Psoas muscle (tissue), 8 donors: ENCODE results near the gene DISC1. TPM values are rescaled to one million over a fixed set of nuclear protein-coding genes. Genes with fewer than 3 reads are reported as not detected.
A peak's percentile ranks its signal among the peaks of the same experiment; 100 is the strongest.

Source experiments
- ATAC-seq, 4 donors: fragments of 200-7000 bp; cut with Tn5 transposase; one replicate each; pipeline ENCODE4 v1.9.1; 2020; ENCODE audit warnings: moderate library complexity in 3 of 4, mild to moderate bottlenecking in 2 of 4
- DNase-seq, 2 donors: peaks; one replicate each; pipeline ENCODE4 v3.0.0-alpha.2; 2020
- H3K27ac ChIP-seq: fragments of 200-600 bp; one replicate; pipeline ENCODE4 v1.8.0; 2022
- H3K27me3 ChIP-seq, 3 donors: fragments of 200-600 bp in 1 of 3; one replicate each; pipeline versions ENCODE4 v1.6.1 to v1.8.0; 2013 to 2022; ENCODE audit warnings: low read length in 2 of 3, mild to moderate bottlenecking in 2 of 3, moderate library complexity in 1 of 3; ENCODE audit not compliant: insufficient read depth in 3 of 3
- H3K36me3 ChIP-seq, 2 donors: fragments of 200-600 bp in 1 of 2; one replicate each; pipeline versions ENCODE4 v1.6.1 to v1.8.0; 2013 to 2022; ENCODE audit warnings: low read depth in 1 of 2, mild to moderate bottlenecking in 1 of 2, moderate library complexity in 1 of 2; ENCODE audit not compliant: insufficient read depth in 1 of 2
- H3K4me1 ChIP-seq: fragments of 200-600 bp; one replicate; pipeline ENCODE4 v1.8.0; 2022
- H3K4me3 ChIP-seq: fragments of 200-600 bp; one replicate; pipeline ENCODE4 v1.8.0; 2022; ENCODE audit warnings: mild to moderate bottlenecking
- H3K9me3 ChIP-seq: fragments of 200-600 bp; one replicate; pipeline ENCODE4 v1.8.0; 2022
- CTCF ChIP-seq: fragments of 200-600 bp; IDR thresholded peaks from one replicate; pipeline ENCODE4 v1.8.0; 2022; ENCODE audit warnings: antibody characterized with exemption
- WGBS, 3 donors: extraction: QIAGEN DNeasy Blood & Tissue Kit; methylation state at CpG; one replicate each; pipeline versions ENCODE4 v1.1.6 to v1.1.7; 2013; 5-methylcytosine and 5-hydroxymethylcytosine counted together
- intact Hi-C, 2 donors: fragments of 100-400 bp; cut with DNase I; formaldehyde crosslinking; loops; one replicate each; pipeline versions ENCODE4 v1.11.0 to v1.14.2; 2022
- polyA plus RNA-seq, 3 donors: library from polyadenylated mRNA; stranded (reverse); fragments of 200-250 nt; gene quantifications; one replicate each; pipeline ENCODE4 v1.2.3, GENCODE V29; 2013
- total RNA-seq, 4 donors: library from RNA; stranded (reverse); fragmentation: NEBNext Ultra II Directional in 2 of 4; extraction: Animal tissue kit (Norgen Biotek cat#: 25700) in 2 of 4; gene quantifications; one replicate each; pipeline versions ENCODE4 v1.2.1 to v1.2.4, GENCODE V29; 2021 to 2023
- donor health status: healthy with polysubstance abuse.
- donor health status: DM: no; HTN: no; CAD: no; lungs with moderate emphysema.
- donor health status: Bipolar disorder and iron deficiency.
- donor health status: healthy.
- donor health status: DM: yes; HTN: yes; CAD: no.
- donor health status: DM: no; HTN: no; CAD: no.
- donor health status: DM: no; HTN: no; CAD: no.
- donor health status: DM: yes; HTN: yes; CAD: no.

Gene DISC1
- total and polyA plus RNA-seq, 7 donors: 0.35 to 2.8 (median 1.6) TPM

- no peak for ATAC-seq
- TF ChIP-seq CTCF: no peak
- H3K27ac ChIP-seq: no peak overlapping the region
- 95 to 99% (median 97%) methylated on average over 2 of the region's 2 CpGs for WGBS, 3 donors
- H3K36me3 ChIP-seq: no peaks in the 10 kb centered on the region
- intact Hi-C loops: no loop called here
- H3K4me1 ChIP-seq: no peaks in the 10 kb centered on the region
- H3K4me3 ChIP-seq: no peak overlapping the region
- no peaks in the 10 kb centered on the region for H3K9me3 ChIP-seq
- H3K27me3 ChIP-seq: peaks cover 0 to 3% (median 0%) of the 10 kb centered on the region in 3 donors
- DNase-seq: no peak
Observed at GRCh38 chr1:231938211-231938610, 311.6 kb downstream of the DISC1 start.

- H3K4me3 ChIP-seq: no peak overlapping the region
- H3K27ac ChIP-seq: no peak overlapping the region
- H3K4me1 ChIP-seq: no peaks in the 10 kb centered on the region
- intact Hi-C loops: no loop called here
- ATAC-seq (peak in 1 of 4 donors; percentile 35), DNase-seq (no peak)
- no peaks in the 10 kb centered on the region for H3K36me3 ChIP-seq
- no peaks in the 10 kb centered on the region for H3K9me3 ChIP-seq
- 90 to 96% (median 93%) methylated on average over 6 of the region's 6 CpGs for WGBS, 3 donors
- no peak for TF ChIP-seq CTCF
- H3K27me3 ChIP-seq: peaks cover 0 to 3% (median 0%) of the 10 kb centered on the region in 3 donors
Observed at GRCh38 chr1:231938711-231939110, 312.1 kb downstream of the DISC1 start.

- Histone ChIP-seq H3K9me3 (no peaks in the 10 kb centered on the region), H3K4me1 (no peaks in the 10 kb centered on the region), H3K27me3 (peaks cover 0 to 3% (median 0%) of the 10 kb centered on the region in 3 donors), H3K27ac (no peak overlapping the region), H3K36me3 (no peaks in the 10 kb centered on the region), H3K4me3 (no peak overlapping the region)
- DNase-seq (no peak), ATAC-seq (no peak)
- intact Hi-C loops: no loop called here
- WGBS, 3 donors: 97 to 99% (median 98%) methylated on average over 4 of the region's 4 CpGs
- no peak for TF ChIP-seq CTCF
Observed at GRCh38 chr1:231939118-231939517, 312.5 kb downstream of the DISC1 start.

- ATAC-seq: no peak
- Histone ChIP-seq H3K4me1 (no peaks in the 10 kb centered on the region), H3K9me3 (no peaks in the 10 kb centered on the region), H3K27ac (no peak overlapping the region), H3K27me3 (peaks cover 0 to 3% (median 0%) of the 10 kb centered on the region in 3 donors), H3K4me3 (no peak overlapping the region), H3K36me3 (no peaks in the 10 kb centered on the region)
- 34 to 49% (median 43%) methylated on average over 7 of the region's 7 CpGs for WGBS, 3 donors
- intact Hi-C loops: no loop called here
- no peak for DNase-seq
- no peak for TF ChIP-seq CTCF
Observed at GRCh38 chr1:231940116-231940515, 313.5 kb downstream of the DISC1 start.

- H3K27me3 ChIP-seq: peaks cover 0 to 3% (median 0%) of the 10 kb centered on the region in 3 donors
- DNase-seq (no peak), ATAC-seq (no peak)
- no peaks in the 10 kb centered on the region for H3K36me3 ChIP-seq
- 34 to 59% (median 36%) methylated on average over 6 of the region's 6 CpGs for WGBS, 3 donors
- TF ChIP-seq CTCF: no peak
- intact Hi-C loops: no loop called here
- no peak overlapping the region for H3K27ac ChIP-seq
- H3K4me3 ChIP-seq: no peak overlapping the region
- H3K9me3 ChIP-seq: no peaks in the 10 kb centered on the region
- H3K4me1 ChIP-seq: no peaks in the 10 kb centered on the region
Observed at GRCh38 chr1:231940701-231941100, 314.1 kb downstream of the DISC1 start.
